Mesothelial cell of epicardium (in vitro differentiated cells): ENCODE measurements around the gene APLP2. TPM values are rescaled to one million over a fixed set of nuclear protein-coding genes. Genes with fewer than 3 reads are reported as not detected.

ENCODE experiments used
- DNase-seq, 2 experiments: peaks; one replicate each; pipeline ENCODE4 v3.0.0; 2021; ENCODE audit warnings: low spot score in 2 of 2; ENCODE audit not compliant: unreplicated experiment in 2 of 2
- H3K27ac Mint-ChIP-seq: 2 replicates; pipeline ENCODE4 v1.8.0; 2021; ENCODE audit warnings: mixed read lengths
- H3K27me3 Mint-ChIP-seq: 2 replicates; pipeline ENCODE4 v1.8.0; 2021; ENCODE audit warnings: low read depth, mixed read lengths
- H3K36me3 Mint-ChIP-seq: 2 replicates; pipeline ENCODE4 v1.8.0; 2021; ENCODE audit warnings: mixed read lengths
- H3K4me1 Mint-ChIP-seq: 2 replicates; pipeline ENCODE4 v1.8.0; 2021; ENCODE audit warnings: mixed read lengths
- H3K4me3 Mint-ChIP-seq: 2 replicates; pipeline ENCODE4 v1.8.0; 2021; ENCODE audit warnings: mild to moderate bottlenecking, moderate library complexity, mixed read lengths
- H3K9me3 Mint-ChIP-seq: 2 replicates; pipeline ENCODE4 v1.8.0; 2021; ENCODE audit warnings: mixed read lengths
- CTCF ChIP-seq: fragments of 200-600 bp; sonication (generic); IDR thresholded peaks from one replicate; pipeline ENCODE4 v1.5.0; 2021; ENCODE audit warnings: antibody characterized with exemption; ENCODE audit not compliant: unreplicated experiment
- total RNA-seq: library from RNA; stranded (reverse); gene quantifications from 3 replicates; pipeline ENCODE4 v1.2.1, GENCODE V29; 2021

Gene APLP2
- total RNA-seq, 1 donor from 2014 or later, result 240 TPM

GRCh38 chr11:130047141-130047540, 22.6 kb upstream of the APLP2 start:
- no peak for DNase-seq
- H3K27ac Mint-ChIP-seq, result no peak overlapping the region
- H3K27me3 Mint-ChIP-seq, result no peaks in the 10 kb centered on the region
- no peak overlapping the region for H3K4me3 Mint-ChIP-seq
- H3K4me1 Mint-ChIP-seq, result peaks cover 19% of the 10 kb centered on the region
- H3K36me3 Mint-ChIP-seq, result no peaks in the 10 kb centered on the region
- TF ChIP-seq CTCF, result no peak
- H3K9me3 Mint-ChIP-seq, result no peaks in the 10 kb centered on the region

- H3K36me3 Mint-ChIP-seq, result no peaks in the 10 kb centered on the region
- no peaks in the 10 kb centered on the region for H3K27me3 Mint-ChIP-seq
- no peak overlapping the region for H3K27ac Mint-ChIP-seq
- peaks cover 3% of the 10 kb centered on the region for H3K9me3 Mint-ChIP-seq
- no peak for DNase-seq
- no peak for TF ChIP-seq CTCF
- no peak overlapping the region for H3K4me3 Mint-ChIP-seq
- peaks cover 19% of the 10 kb centered on the region for H3K4me1 Mint-ChIP-seq
Observed at GRCh38 chr11:130049328-130049771, 20.3 kb upstream of the APLP2 start.

GRCh38 chr11:130050257-130050656, 19.4 kb upstream of the APLP2 start:
- peaks cover 19% of the 10 kb centered on the region for H3K4me1 Mint-ChIP-seq
- peak overlapping the region; percentile 86 for H3K27ac Mint-ChIP-seq
- no peak overlapping the region for H3K4me3 Mint-ChIP-seq
- TF ChIP-seq CTCF, result no peak
- no peaks in the 10 kb centered on the region for H3K36me3 Mint-ChIP-seq
- peaks cover 3% of the 10 kb centered on the region for H3K9me3 Mint-ChIP-seq
- no peaks in the 10 kb centered on the region for H3K27me3 Mint-ChIP-seq
- no peak for DNase-seq

GRCh38 chr11:130051082-130051481, 18.6 kb upstream of the APLP2 start:
- H3K4me3 Mint-ChIP-seq, result no peak overlapping the region
- H3K4me1 Mint-ChIP-seq, result peaks cover 22% of the 10 kb centered on the region
- peak overlapping the region; percentile 11 for H3K27ac Mint-ChIP-seq
- H3K9me3 Mint-ChIP-seq, result peaks cover 3% of the 10 kb centered on the region
- no peak for TF ChIP-seq CTCF
- H3K36me3 Mint-ChIP-seq, result no peaks in the 10 kb centered on the region
- H3K27me3 Mint-ChIP-seq, result no peaks in the 10 kb centered on the region
- DNase-seq, result no peak

GRCh38 chr11:130052567-130052966, 17.1 kb upstream of the APLP2 start:
- DNase-seq, result no peak
- Mint-ChIP-seq H3K4me3 (no peak overlapping the region), H3K9me3 (peaks cover 3% of the 10 kb centered on the region), H3K36me3 (no peaks in the 10 kb centered on the region), H3K27ac (no peak overlapping the region), H3K4me1 (peaks cover 22% of the 10 kb centered on the region), H3K27me3 (no peaks in the 10 kb centered on the region)
- TF ChIP-seq CTCF, result no peak

- Mint-ChIP-seq H3K4me3 (no peak overlapping the region), H3K27ac (no peak overlapping the region), H3K27me3 (no peaks in the 10 kb centered on the region), H3K4me1 (peaks cover 15% of the 10 kb centered on the region), H3K36me3 (no peaks in the 10 kb centered on the region), H3K9me3 (peaks cover 3% of the 10 kb centered on the region)
- DNase-seq, result no peak
- TF ChIP-seq CTCF, result no peak
Observed at GRCh38 chr11:130054966-130055365, 14.7 kb upstream of the APLP2 start.
